ENCODE results near the gene ARHGEF12. TPM values are rescaled to one million over a fixed set of nuclear protein-coding genes. Genes with fewer than 3 reads are reported as not detected.

The ARHGEF12 gene
- total and polyA plus RNA-seq, 5 donors from 2014 or later: 3.2 to 29.7 (median 6.3) TPM

DNA sequence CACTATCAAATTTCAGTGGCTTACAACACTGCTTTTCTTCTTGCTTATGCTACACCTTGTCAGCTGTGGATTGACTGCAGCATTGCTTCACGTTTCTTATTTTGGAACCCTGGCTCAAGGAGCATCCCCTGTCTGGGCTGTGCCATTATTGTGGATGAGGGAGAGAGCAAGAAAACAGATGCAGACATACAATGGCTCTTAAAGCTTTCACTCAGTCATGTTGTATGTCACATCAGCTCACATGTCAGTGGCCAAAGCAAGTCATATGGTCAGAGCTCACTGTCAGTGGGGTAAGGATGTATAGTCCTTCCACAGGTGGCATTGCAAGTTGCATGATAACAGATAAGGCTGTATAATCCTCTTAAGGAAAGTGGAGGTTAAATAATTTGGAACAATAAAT is 10.0 kb downstream of the ARHGEF12 start:
- Histone ChIP-seq H3K27ac (ENCODE audit: insufficient read depth, low read length, poor library complexity, severe bottlenecking) (no peak overlapping the region), H3K36me3 (ENCODE audit: control insufficient read depth, insufficient read depth, low read length) (no peaks in the 10 kb centered on the region), H3K27me3 (ENCODE audit: control insufficient read depth, insufficient read depth, low read length) (peaks cover 10% of the 10 kb centered on the region), H3K4me3 (ENCODE audit: low read depth, low read length) (no peak overlapping the region), H3K9me3 (ENCODE audit: control insufficient read depth in 2 of 2, low read length in 2 of 2) (peaks cover 0 to 9% of the 10 kb centered on the region in 2 experiments), H3K4me1 (ENCODE audit: control insufficient read depth, insufficient read depth, low read length, poor library complexity, severe bottlenecking) (peaks cover 26% of the 10 kb centered on the region)
- ATAC-seq (ENCODE audit: low read depth in 2 of 2): no peak
- Mint-ChIP-seq H3K27me3 (peaks cover 47% of the 10 kb centered on the region), H3K9me3 (no peaks in the 10 kb centered on the region), H3K36me3 (no peaks in the 10 kb centered on the region), H3K4me1 (peaks cover 29 to 49% (median 32%) of the 10 kb centered on the region in 4 donors), H3K4me3 (peak overlapping the region in 1 of 4 donors; percentile 66), H3K27ac (no peak overlapping the region)
- DNase-seq: no peak

DNA sequence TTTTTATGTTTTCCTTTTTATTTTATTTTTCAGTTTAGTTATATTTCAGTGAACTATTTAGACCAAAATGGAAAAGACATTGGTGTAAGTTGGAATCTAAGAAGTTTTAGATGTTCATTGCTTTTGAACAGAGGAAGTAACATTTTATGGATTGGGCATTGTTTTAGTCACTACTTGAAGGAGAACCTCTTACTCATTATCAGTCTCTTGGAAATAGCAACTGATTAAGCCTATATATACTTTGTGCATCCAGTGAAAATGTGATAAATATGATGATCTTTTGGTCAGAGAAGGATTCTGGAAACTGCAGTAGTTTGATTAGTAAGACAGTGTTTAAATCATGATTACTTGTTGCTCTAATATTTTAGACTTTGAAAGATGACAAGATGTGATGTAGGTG is 14.4 kb downstream of the ARHGEF12 start:
- no peaks in the 10 kb centered on the region for H3K4me1 ChIP-seq (ENCODE audit: control insufficient read depth, insufficient read depth, low read length, poor library complexity, severe bottlenecking)
- peaks cover 2% of the 10 kb centered on the region for H3K27me3 ChIP-seq (ENCODE audit: control insufficient read depth, insufficient read depth, low read length)
- Mint-ChIP-seq H3K4me3 (no peak overlapping the region), H3K27ac (no peak overlapping the region), H3K4me1 (peaks cover 15 to 27% (median 22%) of the 10 kb centered on the region in 4 donors), H3K9me3 (no peaks in the 10 kb centered on the region), H3K27me3 (peaks cover 42% of the 10 kb centered on the region), H3K36me3 (no peaks in the 10 kb centered on the region)
- H3K9me3 ChIP-seq (ENCODE audit: control insufficient read depth in 2 of 2, low read length in 2 of 2): no peaks in the 10 kb centered on the region
- no peak for ATAC-seq (ENCODE audit: low read depth in 2 of 2)
- no peaks in the 10 kb centered on the region for H3K36me3 ChIP-seq (ENCODE audit: control insufficient read depth, insufficient read depth, low read length)
- no peak for DNase-seq
- no peak overlapping the region for H3K4me3 ChIP-seq (ENCODE audit: low read depth, low read length)
- no peak overlapping the region for H3K27ac ChIP-seq (ENCODE audit: insufficient read depth, low read length, poor library complexity, severe bottlenecking)

DNA sequence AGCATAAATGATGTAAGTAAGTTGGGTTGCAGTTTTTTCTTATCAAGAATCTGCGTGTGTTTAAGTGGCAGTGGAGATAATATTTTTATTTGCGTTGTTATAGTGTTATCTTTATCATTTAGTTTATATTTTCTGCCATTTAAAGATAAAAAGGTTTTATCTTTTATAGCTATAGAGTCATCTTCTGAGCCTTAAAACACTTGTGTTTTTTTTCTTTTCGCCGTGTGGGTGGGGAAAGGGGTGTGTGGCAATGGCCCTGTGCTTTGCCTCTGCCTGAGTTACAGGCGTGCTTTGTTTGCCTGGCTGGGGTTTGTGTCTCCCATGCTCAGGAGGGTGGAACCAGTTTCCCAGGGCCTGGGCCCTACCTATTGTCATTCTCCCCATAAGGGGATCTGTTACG is 16.2 kb downstream of the ARHGEF12 start:
- Histone ChIP-seq H3K4me3 (ENCODE audit: low read depth, low read length) (no peak overlapping the region), H3K36me3 (ENCODE audit: control insufficient read depth, insufficient read depth, low read length) (no peaks in the 10 kb centered on the region), H3K4me1 (ENCODE audit: control insufficient read depth, insufficient read depth, low read length, poor library complexity, severe bottlenecking) (no peaks in the 10 kb centered on the region), H3K27ac (ENCODE audit: insufficient read depth, low read length, poor library complexity, severe bottlenecking) (no peak overlapping the region), H3K27me3 (ENCODE audit: control insufficient read depth, insufficient read depth, low read length) (peaks cover 2% of the 10 kb centered on the region), H3K9me3 (ENCODE audit: control insufficient read depth in 2 of 2, low read length in 2 of 2) (no peaks in the 10 kb centered on the region)
- Mint-ChIP-seq H3K4me3 (no peak overlapping the region), H3K9me3 (no peaks in the 10 kb centered on the region), H3K27me3 (peaks cover 32% of the 10 kb centered on the region), H3K27ac (no peak overlapping the region), H3K36me3 (peaks cover 4% of the 10 kb centered on the region), H3K4me1 (peaks cover 6 to 17% (median 10%) of the 10 kb centered on the region in 4 donors)
- no peak for ATAC-seq (ENCODE audit: low read depth in 2 of 2)
- DNase-seq: no peak

DNA sequence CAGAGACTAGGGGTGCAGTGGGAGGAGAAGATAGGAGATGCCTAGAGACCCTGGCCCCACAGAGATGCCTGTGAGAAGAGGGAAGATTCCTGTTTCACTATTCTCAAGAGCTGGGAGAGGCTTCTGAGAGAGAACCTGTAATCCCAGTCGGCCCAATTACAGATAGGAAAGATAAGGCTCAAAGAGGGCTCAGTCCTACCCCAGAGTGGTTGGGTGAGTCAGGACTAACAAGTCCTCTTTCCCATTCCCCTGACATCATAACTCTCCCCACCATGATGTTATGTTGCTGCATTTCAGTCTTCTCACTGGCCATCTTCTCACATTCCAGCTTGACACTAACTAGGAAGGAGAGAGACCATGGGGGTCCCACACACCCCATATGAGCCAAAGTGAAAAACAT is 17.9 kb downstream of the ARHGEF12 start:
- peaks cover 0 to 2% (median 0%) of the 10 kb centered on the region in 7 donors for H3K9me3 Mint-ChIP-seq
- H3K4me3 Mint-ChIP-seq: no peak overlapping the region
- H3K36me3 ChIP-seq (ENCODE audit: control insufficient read depth, insufficient read depth, low read length): no peaks in the 10 kb centered on the region
- H3K36me3 Mint-ChIP-seq: peaks cover 8% of the 10 kb centered on the region
- H3K9me3 ChIP-seq (ENCODE audit: control insufficient read depth in 2 of 2, low read length in 2 of 2): no peaks in the 10 kb centered on the region
- peaks cover 2% of the 10 kb centered on the region for H3K27me3 ChIP-seq (ENCODE audit: control insufficient read depth, insufficient read depth, low read length)
- no peak overlapping the region for H3K27ac ChIP-seq (ENCODE audit: insufficient read depth, low read length, poor library complexity, severe bottlenecking)
- no peak overlapping the region for H3K27ac Mint-ChIP-seq
- ATAC-seq (ENCODE audit: low read depth in 2 of 2) (no peak), DNase-seq (no peak)
- no peaks in the 10 kb centered on the region for H3K4me1 ChIP-seq (ENCODE audit: control insufficient read depth, insufficient read depth, low read length, poor library complexity, severe bottlenecking)
- peaks cover 0 to 14% (median 8%) of the 10 kb centered on the region in 4 donors for H3K4me1 Mint-ChIP-seq
- H3K27me3 Mint-ChIP-seq: peaks cover 31% of the 10 kb centered on the region
- no peak overlapping the region for H3K4me3 ChIP-seq (ENCODE audit: low read depth, low read length)

DNA sequence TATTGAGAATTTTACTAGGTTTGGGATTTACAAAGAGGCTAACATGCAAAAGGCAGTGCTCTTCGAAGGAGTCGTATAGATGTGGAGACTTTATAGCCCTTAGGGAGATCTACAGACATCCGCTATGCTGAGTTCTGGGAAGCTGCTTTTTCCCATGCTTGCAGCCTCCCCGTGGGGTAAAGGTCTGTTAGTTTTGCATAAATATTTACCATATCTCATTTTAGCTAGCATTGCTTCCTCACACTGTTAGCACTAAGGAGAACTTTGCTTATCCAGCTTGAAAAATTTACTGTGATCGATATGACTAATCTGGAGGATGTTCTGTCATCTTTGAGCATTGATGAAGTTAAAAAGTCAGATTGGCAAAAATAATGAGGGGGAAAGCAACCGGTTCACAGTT is 18.6 kb downstream of the ARHGEF12 start:
- Mint-ChIP-seq H3K9me3 (peaks cover 0 to 2% (median 0%) of the 10 kb centered on the region in 7 donors), H3K27ac (no peak overlapping the region), H3K4me1 (peaks cover under 1 to 14% (median 5%) of the 10 kb centered on the region in 4 donors), H3K4me3 (no peak overlapping the region), H3K36me3 (peaks cover 8% of the 10 kb centered on the region), H3K27me3 (peaks cover 24% of the 10 kb centered on the region)
- ATAC-seq (ENCODE audit: low read depth in 2 of 2) (no peak), DNase-seq (no peak)
- Histone ChIP-seq H3K9me3 (ENCODE audit: control insufficient read depth in 2 of 2, low read length in 2 of 2) (no peaks in the 10 kb centered on the region), H3K4me3 (ENCODE audit: low read depth, low read length) (no peak overlapping the region), H3K27ac (ENCODE audit: insufficient read depth, low read length, poor library complexity, severe bottlenecking) (no peak overlapping the region), H3K4me1 (ENCODE audit: control insufficient read depth, insufficient read depth, low read length, poor library complexity, severe bottlenecking) (no peaks in the 10 kb centered on the region), H3K36me3 (ENCODE audit: control insufficient read depth, insufficient read depth, low read length) (no peaks in the 10 kb centered on the region), H3K27me3 (ENCODE audit: control insufficient read depth, insufficient read depth, low read length) (peaks cover 2% of the 10 kb centered on the region)

- no peak overlapping the region for H3K4me3 ChIP-seq (ENCODE audit: low read depth, low read length)
- peaks cover 11% of the 10 kb centered on the region for H3K27me3 Mint-ChIP-seq
- no peaks in the 10 kb centered on the region for H3K4me1 ChIP-seq (ENCODE audit: control insufficient read depth, insufficient read depth, low read length, poor library complexity, severe bottlenecking)
- DNase-seq: no peak
- H3K36me3 Mint-ChIP-seq: peaks cover 8% of the 10 kb centered on the region
- H3K27ac ChIP-seq (ENCODE audit: insufficient read depth, low read length, poor library complexity, severe bottlenecking): no peak overlapping the region
- no peak overlapping the region for H3K27ac Mint-ChIP-seq
- no peak for ATAC-seq (ENCODE audit: low read depth in 2 of 2)
- H3K4me3 Mint-ChIP-seq: no peak overlapping the region
- peaks cover 0 to 14% (median 3%) of the 10 kb centered on the region in 4 donors for H3K4me1 Mint-ChIP-seq
- H3K9me3 Mint-ChIP-seq: peaks cover 0 to 2% (median 0%) of the 10 kb centered on the region in 7 donors
- H3K36me3 ChIP-seq (ENCODE audit: control insufficient read depth, insufficient read depth, low read length): no peaks in the 10 kb centered on the region
- peaks cover under 1% of the 10 kb centered on the region for H3K27me3 ChIP-seq (ENCODE audit: control insufficient read depth, insufficient read depth, low read length)
- no peaks in the 10 kb centered on the region for H3K9me3 ChIP-seq (ENCODE audit: control insufficient read depth in 2 of 2, low read length in 2 of 2)
Observed at GRCh38 chr11:120357620-120358019, 21.4 kb downstream of the ARHGEF12 start.

- Mint-ChIP-seq H3K27me3 (peaks cover 8% of the 10 kb centered on the region), H3K9me3 (peaks cover 0 to 2% (median 0%) of the 10 kb centered on the region in 7 donors), H3K4me1 (peaks cover 0 to 13% (median 3%) of the 10 kb centered on the region in 4 donors), H3K27ac (no peak overlapping the region), H3K36me3 (peaks cover 8% of the 10 kb centered on the region), H3K4me3 (no peak overlapping the region)
- Histone ChIP-seq H3K4me3 (ENCODE audit: low read depth, low read length) (no peak overlapping the region), H3K27me3 (ENCODE audit: control insufficient read depth, insufficient read depth, low read length) (no peaks in the 10 kb centered on the region), H3K36me3 (ENCODE audit: control insufficient read depth, insufficient read depth, low read length) (no peaks in the 10 kb centered on the region), H3K9me3 (ENCODE audit: control insufficient read depth in 2 of 2, low read length in 2 of 2) (no peaks in the 10 kb centered on the region), H3K27ac (ENCODE audit: insufficient read depth, low read length, poor library complexity, severe bottlenecking) (no peak overlapping the region), H3K4me1 (ENCODE audit: control insufficient read depth, insufficient read depth, low read length, poor library complexity, severe bottlenecking) (no peaks in the 10 kb centered on the region)
- ATAC-seq (ENCODE audit: low read depth in 2 of 2) (no peak), DNase-seq (no peak)
Observed at GRCh38 chr11:120358729-120359128, 22.5 kb downstream of the ARHGEF12 start.

DNA sequence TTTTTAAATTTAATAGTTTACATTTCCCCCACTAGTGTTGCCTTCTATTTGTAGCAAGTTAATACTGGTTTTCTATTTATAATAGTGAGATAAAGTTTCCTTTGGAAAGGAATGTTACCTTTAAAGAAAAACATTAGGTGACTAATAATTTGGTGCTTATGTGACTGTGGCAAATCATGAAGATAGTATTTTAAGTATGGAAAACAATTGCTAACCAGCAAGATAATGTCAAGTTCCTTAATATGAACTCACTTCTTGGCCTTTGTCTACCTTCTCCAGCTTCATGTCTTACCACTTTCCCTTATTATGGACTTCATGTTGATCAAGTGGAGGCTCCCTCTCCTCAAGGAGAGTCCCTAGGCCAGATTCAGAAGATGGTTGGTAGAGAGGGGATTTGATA is 27.2 kb downstream of the ARHGEF12 start:
- Histone ChIP-seq H3K4me3 (ENCODE audit: low read depth, low read length) (no peak overlapping the region), H3K36me3 (ENCODE audit: control insufficient read depth, insufficient read depth, low read length) (no peaks in the 10 kb centered on the region), H3K27ac (ENCODE audit: insufficient read depth, low read length, poor library complexity, severe bottlenecking) (no peak overlapping the region), H3K4me1 (ENCODE audit: control insufficient read depth, insufficient read depth, low read length, poor library complexity, severe bottlenecking) (no peaks in the 10 kb centered on the region), H3K9me3 (ENCODE audit: control insufficient read depth in 2 of 2, low read length in 2 of 2) (no peaks in the 10 kb centered on the region), H3K27me3 (ENCODE audit: control insufficient read depth, insufficient read depth, low read length) (no peaks in the 10 kb centered on the region)
- peaks cover 4% of the 10 kb centered on the region for H3K36me3 Mint-ChIP-seq
- H3K4me1 Mint-ChIP-seq: peaks cover 0 to 5% (median 3%) of the 10 kb centered on the region in 4 donors
- no peaks in the 10 kb centered on the region for H3K9me3 Mint-ChIP-seq
- H3K4me3 Mint-ChIP-seq: no peak overlapping the region
- H3K27me3 Mint-ChIP-seq: no peaks in the 10 kb centered on the region
- no peak for DNase-seq
- H3K27ac Mint-ChIP-seq: no peak overlapping the region
- no peak for ATAC-seq (ENCODE audit: low read depth in 2 of 2)

All from CD4-positive, CD25-positive, alpha-beta regulatory T cell (primary cell).